Spleen (tissue), 7 donors: ENCODE results near the gene RHO.

Experiments used
- CTCF ChIP-seq, 11 experiments: fragments of 200-600 bp in 7 of 11; fragments of 450-650 bp in 4 of 11; sonication (generic) in 4 of 11; IDR thresholded peaks in 8 of 11; conservative IDR thresholded peaks in 3 of 11; 1 replicate in 7 of 11; 2 replicates in 4 of 11; pipeline versions ENCODE4 v1.4.0 to v1.8.0; 2016 to 2021; ENCODE audit warnings: antibody characterized with exemption in 11 of 11, inconsistent platforms in 4 of 11, mild to moderate bottlenecking in 1 of 11
- POLR2A ChIP-seq, 3 donors: fragments of 450-650 bp; IDR thresholded peaks; one replicate each; pipeline ENCODE4 v1.5.1; 2017; ENCODE audit warnings: antibody characterized with exemption in 3 of 3, mild to moderate bottlenecking in 1 of 3
- donor health status: DM: no; HTN: no; CAD: no; lungs with moderate emphysema.
- donor health status: DM: no; HTN: no; CAD: no.
- donor health status: DM: no; HTN: no; CAD: no.

GRCh38 chr3:129532261-129532660 lies 3.8 kb downstream of the RHO start:
- TF ChIP-seq CTCF (IDR thresholded peaks at IDR 0.05 in 8 of 11, conservative IDR thresholded peaks at IDR 0.05 in 3 of 11) (no peak), POLR2A (IDR thresholded peaks at IDR 0.05) (no peak)
